HEK293 (cell line): ENCODE data around the gene STUM.
"Not testable (repeated sequence)": the region's sequence is repeated elsewhere in the genome, so short reads cannot be mapped to it uniquely, and the experiment has no call there.

Experiments used
- CTCF ChIA-PET: fragments of 350-600 bp; formaldehyde crosslinking; extraction: SDS; loops from one replicate; lab custom pipeline; 2021; ENCODE audit warnings: antibody characterized with exemption; lab: Yijun Ruan, JAX
- POLR2A ChIA-PET: fragments of 300-600 bp; formaldehyde crosslinking; extraction: SDS; loops from one replicate; lab custom pipeline; 2020; ENCODE audit warnings: antibody characterized with exemption, inconsistent platforms; lab: Yijun Ruan, JAX
- H3K27ac ChIP-seq: fragments of 200-500 bp; sonication (Bioruptor generic); 2 replicates; pipeline ENCODE4 v1.5.1; 2014; ENCODE audit warnings: low read depth, low read length, control low read depth, inconsistent platforms; ENCODE audit errors: extremely low read depth
- H3K36me3 ChIP-seq, 2 experiments: fragments of 200-500 bp in 1 of 2; sonication (Bioruptor generic) in 1 of 2; 1 replicate in 1 of 2; 2 replicates in 1 of 2; pipeline ENCODE4 v1.5.1; 2014 to 2017; ENCODE audit warnings: inconsistent platforms in 2 of 2, low read length in 2 of 2; ENCODE audit not compliant: control insufficient read depth in 2 of 2, insufficient read depth in 1 of 2
- H3K4me1 ChIP-seq: fragments of 200-500 bp; sonication (Bioruptor generic); 2 replicates; pipeline ENCODE4 v1.5.1; 2014; ENCODE audit warnings: mild to moderate bottlenecking, low read length, inconsistent platforms; ENCODE audit not compliant: control insufficient read depth, insufficient read depth
- H3K4me3 ChIP-seq: 2 replicates; pipeline ENCODE4 v1.5.1; 2011; ENCODE audit warnings: low read depth, mild to moderate bottlenecking, control low read depth, low read length, moderate library complexity
- H3K9me3 ChIP-seq: fragments of 200-500 bp; sonication (Bioruptor generic); 2 replicates; pipeline ENCODE4 v1.5.1; 2014; ENCODE audit warnings: low read depth, low read length, inconsistent platforms; ENCODE audit not compliant: control insufficient read depth, insufficient read depth
- BCL11B ChIP-seq: fragments of 450-650 bp; formaldehyde crosslinking; IDR thresholded peaks from 2 replicates; pipeline ENCODE4 v1.5.1; 2016; ENCODE audit warnings: low read depth, missing biosample characterization, missing genetic modification characterization
- HOXC10 ChIP-seq: sonication (generic); formaldehyde crosslinking; IDR thresholded peaks from 2 replicates; pipeline ENCODE4 v1.8.1; 2023; ENCODE audit warnings: mild to moderate bottlenecking, missing genetic modification reagents
- INSM2 ChIP-seq: fragments of 450-650 bp; formaldehyde crosslinking; IDR thresholded peaks from 2 replicates; pipeline ENCODE4 v1.5.1; 2016; ENCODE audit warnings: missing biosample characterization, missing genetic modification characterization
- KLF17 ChIP-seq: fragments of 450-650 bp; formaldehyde crosslinking; IDR thresholded peaks from 2 replicates; pipeline ENCODE4 v1.5.1; 2016; ENCODE audit warnings: missing biosample characterization, missing genetic modification characterization
- RBAK ChIP-seq: fragments of 450-650 bp; formaldehyde crosslinking; IDR thresholded peaks from 2 replicates; pipeline ENCODE4 v1.5.1; 2016; ENCODE audit warnings: missing biosample characterization, missing genetic modification characterization
- SCRT1 ChIP-seq: fragments of 450-650 bp; formaldehyde crosslinking; IDR thresholded peaks from 2 replicates; pipeline ENCODE4 v1.5.1; 2016; ENCODE audit warnings: missing biosample characterization, missing genetic modification characterization, borderline replicate concordance
- SCRT2 ChIP-seq: fragments of 450-650 bp; formaldehyde crosslinking; IDR thresholded peaks from 2 replicates; pipeline ENCODE4 v1.5.1; 2016; ENCODE audit warnings: missing biosample characterization, missing genetic modification characterization
- ZBTB6 ChIP-seq: fragments of 450-650 bp; formaldehyde crosslinking; IDR thresholded peaks from 2 replicates; pipeline ENCODE4 v1.5.1; 2017; ENCODE audit warnings: missing biosample characterization, missing genetic modification characterization
- ZFHX2 ChIP-seq: fragments of 450-650 bp; formaldehyde crosslinking; conservative IDR thresholded peaks from 2 replicates; pipeline ENCODE4 v1.5.1; 2016; ENCODE audit warnings: missing biosample characterization, missing genetic modification characterization
- ZFP3 ChIP-seq: fragments of 450-650 bp; formaldehyde crosslinking; IDR thresholded peaks from 2 replicates; pipeline ENCODE4 v1.5.1; 2016; ENCODE audit warnings: low read depth, missing biosample characterization, missing genetic modification characterization
- ZNF10 ChIP-seq: fragments of 450-650 bp; formaldehyde crosslinking; IDR thresholded peaks from 2 replicates; pipeline ENCODE4 v1.5.1; 2017; ENCODE audit warnings: missing biosample characterization, missing genetic modification characterization
- ZNF114 ChIP-seq: fragments of 450-650 bp; formaldehyde crosslinking; IDR thresholded peaks from 2 replicates; pipeline ENCODE4 v1.5.0; 2017; ENCODE audit warnings: missing biosample characterization, missing genetic modification characterization
- ZNF184 ChIP-seq: fragments of 450-650 bp; IDR thresholded peaks from 2 replicates; pipeline ENCODE4 v1.5.1; 2018; ENCODE audit warnings: missing biosample characterization, mild to moderate bottlenecking, missing genetic modification characterization
- ZNF24 ChIP-seq: fragments of 450-650 bp; formaldehyde crosslinking; IDR thresholded peaks from 2 replicates; pipeline ENCODE4 v1.5.1; 2016; ENCODE audit warnings: missing biosample characterization, missing genetic modification characterization
- ZNF335 ChIP-seq: fragments of 450-650 bp; formaldehyde crosslinking; conservative IDR thresholded peaks from 2 replicates; pipeline ENCODE4 v1.5.1; 2016; ENCODE audit warnings: missing biosample characterization, missing genetic modification characterization
- ZNF514 ChIP-seq: fragments of 450-650 bp; formaldehyde crosslinking; IDR thresholded peaks from 2 replicates; pipeline ENCODE4 v1.5.1; 2016; ENCODE audit warnings: missing biosample characterization, missing genetic modification characterization
- ZNF623 ChIP-seq: fragments of 450-650 bp; formaldehyde crosslinking; IDR thresholded peaks from 2 replicates; pipeline ENCODE4 v1.5.1; 2016; ENCODE audit warnings: missing biosample characterization, missing genetic modification characterization
- ZNF664 ChIP-seq: fragments of 450-650 bp; formaldehyde crosslinking; IDR thresholded peaks from 2 replicates; pipeline ENCODE4 v1.5.1; 2016; ENCODE audit warnings: missing biosample characterization, missing genetic modification characterization
- ZNF777 ChIP-seq: fragments of 450-650 bp; formaldehyde crosslinking; IDR thresholded peaks from 2 replicates; pipeline ENCODE4 v1.5.1; 2017; ENCODE audit warnings: missing biosample characterization, missing genetic modification characterization, borderline replicate concordance

Gene STUM

GRCh38 chr1:226548256-226549093, at the start of gene STUM (continued):
- TF ChIP-seq BCL11B, result no peak
- TF ChIP-seq ZBTB6 (tag by site-specific recombination), result peak; percentile 45; the same call in 1 of the 2 replicates
- peak; percentile 29; the same call in 1 of the 2 replicates for TF ChIP-seq ZNF24 (tag by site-specific recombination)
- no peak for TF ChIP-seq ZNF664 (tag by site-specific recombination)
- TF ChIP-seq ZNF623 (tag by site-specific recombination), result no peak
- TF ChIP-seq ZFHX2 (tag by site-specific recombination), result no peak
- 0 out of 2 replicates have a peak, but pooled peaks have one; percentile 19 for TF ChIP-seq ZNF10 (tag by site-specific recombination)
- no peak for TF ChIP-seq RBAK
- 0 out of 2 replicates have a peak, but pooled peaks have one; percentile 34 for TF ChIP-seq KLF17
- TF ChIP-seq INSM2 (tag by site-specific recombination), result no peak
- peak; percentile 95 for TF ChIP-seq ZNF335 (tag by site-specific recombination)
- TF ChIP-seq ZNF777, result peak; percentile 63; the same call in 1 of the 2 replicates
- no peak for TF ChIP-seq ZFP3 (tag by site-specific recombination)
- TF ChIP-seq, all 188 proteins: peak for 21

- CTCF ChIA-PET, H3K4me1 ChIP-seq, H3K36me3 ChIP-seq, H3K9me3 ChIP-seq, H3K4me3 ChIP-seq, H3K27ac ChIP-seq, POLR2A ChIA-PET: not testable (repeated sequence)
- TF ChIP-seq SCRT1 (tag by site-specific recombination) (peak; percentile 66), SCRT2 (tag by site-specific recombination) (peak; percentile 82), ZNF184 (tag by site-specific recombination) (peak; percentile 81; the same call in 1 of the 2 replicates)
These were observed 48.9 kb upstream of the STUM start for GRCh38 chr1:226499699-226500098.

- POLR2A ChIA-PET, result no interaction called here
- TF ChIP-seq ZNF114 (tag by site-specific recombination) (no peak), SCRT2 (tag by site-specific recombination) (peak; percentile 94), HOXC10 (CRISPR knock-in tag) (no peak), SCRT1 (tag by site-specific recombination) (peak; percentile 92), ZNF514 (tag by site-specific recombination) (no peak)
- Histone ChIP-seq H3K27ac (no peak overlapping the region), H3K9me3 (no peaks in the 10 kb centered on the region), H3K4me1 (no peaks in the 10 kb centered on the region), H3K36me3 (no peaks in the 10 kb centered on the region), H3K4me3 (no peak overlapping the region)
- CTCF ChIA-PET, result no interaction called here
These were observed 42.5 kb upstream of the STUM start for GRCh38 chr1:226506021-226506420.
